Activated CD4-positive, CD25-positive, alpha-beta regulatory T cell treated with anti-CD3 and anti-CD28 coated beads, Interleukin-2, amount 50 U/mL, for 24 hours (primary cell): ENCODE measurements around the gene FXYD5.

ENCODE experiments used
- ATAC-seq, 2 donors: fragments of 150-1000 bp; cut with Tn5 transposase; one replicate each; pipeline ENCODE4 v1.10.0; 2021; ENCODE audit warnings: mild to moderate bottlenecking in 1 of 2, moderate library complexity in 1 of 2

The FXYD5 gene, protein sequence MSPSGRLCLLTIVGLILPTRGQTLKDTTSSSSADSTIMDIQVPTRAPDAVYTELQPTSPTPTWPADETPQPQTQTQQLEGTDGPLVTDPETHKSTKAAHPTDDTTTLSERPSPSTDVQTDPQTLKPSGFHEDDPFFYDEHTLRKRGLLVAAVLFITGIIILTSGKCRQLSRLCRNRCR

DNA sequence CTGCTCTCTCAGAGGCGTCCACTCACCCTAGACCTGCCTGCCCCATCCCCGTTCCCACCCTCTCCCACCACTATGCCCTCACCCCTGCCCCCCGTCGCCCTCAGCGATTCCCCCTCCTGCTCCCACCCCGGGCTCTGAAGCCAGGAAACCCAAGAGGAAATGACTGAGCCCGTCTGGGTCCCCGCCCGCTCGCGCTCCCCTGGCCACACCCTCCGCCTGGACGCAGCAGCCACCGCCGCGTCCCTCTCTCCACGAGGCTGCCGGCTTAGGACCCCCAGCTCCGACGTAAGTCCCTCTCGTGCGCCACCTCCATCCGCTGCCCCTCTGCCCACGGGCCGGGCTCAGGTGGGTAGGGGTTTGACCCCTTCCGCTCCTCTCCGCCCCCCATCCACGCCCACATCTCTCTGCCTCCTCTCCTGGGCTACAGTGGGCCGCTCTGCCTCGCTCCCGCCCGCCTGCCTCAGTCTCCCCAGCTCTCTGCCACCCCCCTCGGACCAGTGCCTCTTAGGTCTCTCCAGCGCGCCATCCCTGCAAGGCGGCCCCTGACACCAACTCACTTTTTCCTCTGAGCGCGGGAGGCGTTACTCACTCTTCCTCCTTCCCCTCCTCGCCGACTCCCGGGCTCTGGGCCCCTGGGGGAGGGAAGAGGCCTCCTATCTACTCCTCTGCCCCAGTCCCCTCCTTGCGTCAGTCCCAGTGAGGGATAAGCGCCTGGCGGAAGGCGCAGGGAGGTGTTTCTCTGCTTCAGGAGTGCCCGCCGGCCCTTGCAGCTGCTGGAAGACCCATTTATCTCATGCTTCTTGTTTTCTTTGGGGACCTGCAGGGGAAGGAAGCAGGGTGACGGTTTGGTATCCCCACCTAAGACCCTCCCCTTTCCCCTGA is at the start of gene FXYD5:
Gene FXYD5, plus strand, starts transcription at position 211 of the 882 bp plus-strand sequence. CDS start 816 bp downstream, outside the sequence.
- peak; percentile 82 to 83 for ATAC-seq

DNA sequence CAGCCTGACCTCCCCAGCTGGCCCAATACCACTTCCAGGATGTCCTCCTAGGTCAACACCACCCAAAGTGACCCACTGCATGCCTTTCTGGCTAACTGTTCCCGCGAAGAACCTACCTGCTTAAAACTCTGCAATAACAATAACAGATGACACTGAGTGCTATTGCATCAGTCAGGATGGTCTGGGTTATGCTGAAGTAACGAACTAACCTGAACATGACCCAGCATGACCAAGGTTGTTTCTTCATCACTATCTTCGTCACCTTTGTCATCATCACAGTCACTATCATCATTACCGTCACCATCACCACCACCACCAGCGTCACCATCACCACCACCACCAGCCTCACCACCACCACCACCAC is 49.5 kb upstream of the FXYD5 start:
- no peak for ATAC-seq

DNA sequence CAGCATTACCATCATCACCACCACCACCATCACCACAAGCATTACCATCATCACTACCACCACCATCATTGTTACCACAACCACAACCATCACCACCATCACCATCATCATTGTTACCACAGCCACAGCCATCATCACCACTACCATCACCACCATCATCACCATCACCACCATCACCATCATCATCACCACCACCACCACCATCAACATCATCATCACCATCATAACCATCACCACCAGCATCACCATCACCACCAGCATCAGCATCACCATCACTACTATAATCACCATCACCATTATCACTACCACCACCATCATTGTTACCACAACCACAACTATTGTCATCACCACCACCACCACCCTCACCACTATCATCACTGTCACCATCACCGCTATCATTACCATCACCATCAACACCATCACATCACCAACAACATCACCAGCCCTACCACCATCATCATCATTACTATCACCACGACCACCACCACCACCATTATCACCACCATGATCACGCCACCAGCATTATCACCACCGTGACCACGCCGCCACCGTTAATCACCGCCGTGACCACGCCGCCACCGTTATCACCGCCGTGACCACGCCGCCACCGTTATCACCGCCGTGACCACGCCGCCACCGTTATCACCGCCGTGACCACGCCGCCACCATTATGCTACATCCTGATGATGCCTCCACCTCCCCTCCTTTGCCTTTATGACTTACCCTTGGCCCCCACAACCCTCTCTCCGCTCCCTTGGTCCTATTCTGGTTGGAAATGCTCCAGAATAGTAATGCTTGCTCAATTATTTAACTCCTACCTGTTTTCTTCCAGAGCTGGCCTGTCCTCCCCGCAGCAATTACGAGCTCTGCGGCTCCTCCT is 48.9 kb upstream of the FXYD5 start:
- ATAC-seq, result peak in 1 of 2 donors; percentile 33

DNA sequence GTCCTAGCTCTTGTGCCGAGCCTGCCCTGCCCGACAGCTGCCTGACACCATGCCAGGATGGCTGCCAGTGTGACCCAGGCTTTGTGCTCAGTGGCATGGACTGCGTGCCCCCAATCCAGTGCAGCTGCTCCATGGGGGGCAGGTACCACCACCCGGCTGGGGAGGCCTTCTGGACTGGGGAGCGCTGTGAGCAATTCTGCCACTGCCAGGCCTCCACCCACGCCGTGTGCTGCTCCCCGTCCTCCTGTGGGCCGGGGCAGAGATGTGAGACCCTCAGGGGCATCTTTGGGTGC is 48.3 kb upstream of the FXYD5 start:
- ATAC-seq, result no peak

DNA sequence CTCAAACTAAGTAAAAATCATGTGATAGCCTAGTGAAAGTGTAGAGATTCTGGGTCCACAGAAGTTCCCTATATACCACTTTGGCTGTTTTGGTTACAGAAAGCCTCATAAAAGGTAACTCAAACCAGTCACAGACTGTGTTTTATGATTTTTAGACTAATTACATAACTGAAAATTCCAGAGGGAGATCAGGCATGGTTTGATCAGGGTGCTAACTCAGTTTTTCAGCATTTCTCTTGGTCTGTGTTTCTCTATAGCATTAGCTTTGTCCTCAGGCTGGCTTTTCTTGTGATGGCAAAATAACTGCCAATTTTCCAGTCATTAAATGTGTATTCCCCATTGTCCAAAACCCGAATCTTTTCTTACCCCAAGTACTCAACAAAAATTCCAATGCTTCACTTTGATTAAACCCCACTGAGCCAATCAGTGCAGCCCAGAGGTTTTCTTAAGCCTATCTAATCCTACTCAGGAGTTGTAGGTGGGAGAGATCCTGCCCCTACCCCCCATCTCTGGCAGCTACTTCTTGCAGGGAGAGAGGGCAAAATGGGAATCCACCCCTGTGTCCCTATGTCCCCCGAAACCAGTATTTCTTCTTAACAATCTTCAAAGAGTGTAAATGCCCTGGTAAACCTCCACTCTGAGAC is 47.5 kb upstream of the FXYD5 start:
- ATAC-seq, result no peak

DNA sequence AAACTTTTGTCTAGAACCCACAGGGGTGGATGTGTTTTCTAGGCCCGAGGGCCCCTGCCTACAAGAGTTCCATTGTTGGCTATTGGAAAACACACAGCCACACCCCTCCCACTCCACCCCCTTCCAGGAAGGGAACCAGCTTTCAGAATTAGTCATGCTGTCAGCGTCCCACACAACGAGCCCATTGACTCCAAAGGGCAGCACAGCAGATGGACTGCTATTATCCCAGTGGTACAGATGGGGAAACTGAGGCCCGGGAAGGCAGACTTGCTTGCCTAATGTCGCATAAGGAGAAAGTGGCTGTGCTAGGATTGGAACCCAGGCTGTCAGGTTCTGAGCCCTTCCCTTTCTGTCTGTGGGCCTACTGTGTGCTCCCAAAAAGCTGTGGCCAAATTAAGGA is 47.0 kb upstream of the FXYD5 start:
- no peak for ATAC-seq

DNA sequence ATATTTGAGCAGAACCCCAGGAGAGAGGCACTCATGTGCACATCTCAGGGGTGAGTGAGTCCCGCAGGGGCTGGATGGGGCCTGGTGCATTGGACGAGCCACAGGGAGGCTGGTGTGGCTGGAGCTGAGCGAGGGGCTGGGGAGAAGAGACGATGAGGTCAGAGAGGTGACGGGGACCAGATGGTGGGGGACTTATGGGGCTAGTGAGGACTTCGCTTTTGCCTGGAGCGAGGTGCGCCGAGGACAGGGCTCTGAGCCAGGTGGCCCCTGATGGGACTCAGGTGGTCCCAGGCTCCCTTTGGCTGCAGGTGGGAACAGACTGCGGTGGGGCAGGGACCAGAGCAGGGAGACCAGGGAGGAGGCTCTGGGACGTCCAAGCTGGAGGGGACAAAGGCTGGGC is 45.8 kb upstream of the FXYD5 start:
- no peak for ATAC-seq

DNA sequence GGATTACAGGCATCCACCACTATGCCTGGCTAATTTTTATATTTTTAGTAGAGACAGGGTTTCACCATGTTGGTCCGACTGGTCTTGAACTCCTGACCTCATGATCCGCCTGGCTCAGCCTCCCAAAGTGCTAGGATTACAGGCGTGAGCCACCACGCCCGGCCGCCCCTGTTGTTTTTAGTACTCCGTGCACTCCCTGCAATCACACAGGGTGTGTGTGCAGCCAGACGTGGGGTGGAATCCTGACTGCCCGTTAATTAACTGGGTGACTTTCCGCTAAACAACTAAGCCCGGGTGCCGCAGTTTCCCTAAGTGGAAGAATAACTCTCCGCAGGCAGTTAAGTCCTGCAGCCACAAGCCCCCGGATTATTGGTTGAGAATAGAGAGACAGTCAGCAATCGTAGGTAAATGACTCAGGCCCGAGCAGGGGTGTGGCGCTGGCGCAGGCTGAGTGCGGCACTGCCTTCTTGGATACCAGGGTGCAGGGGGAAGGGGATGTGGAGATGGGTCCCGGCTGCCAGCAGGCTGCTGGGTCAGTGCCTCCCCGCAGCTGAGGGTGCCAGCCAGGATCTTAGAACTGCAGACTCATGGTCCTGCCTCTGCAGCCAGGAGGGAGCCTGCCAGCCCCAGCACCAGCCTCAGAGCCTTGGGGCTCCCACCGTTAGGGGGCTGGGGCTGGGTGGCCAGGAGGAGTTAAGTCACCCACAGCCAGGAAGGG is 45.0 kb upstream of the FXYD5 start:
- no peak for ATAC-seq

DNA sequence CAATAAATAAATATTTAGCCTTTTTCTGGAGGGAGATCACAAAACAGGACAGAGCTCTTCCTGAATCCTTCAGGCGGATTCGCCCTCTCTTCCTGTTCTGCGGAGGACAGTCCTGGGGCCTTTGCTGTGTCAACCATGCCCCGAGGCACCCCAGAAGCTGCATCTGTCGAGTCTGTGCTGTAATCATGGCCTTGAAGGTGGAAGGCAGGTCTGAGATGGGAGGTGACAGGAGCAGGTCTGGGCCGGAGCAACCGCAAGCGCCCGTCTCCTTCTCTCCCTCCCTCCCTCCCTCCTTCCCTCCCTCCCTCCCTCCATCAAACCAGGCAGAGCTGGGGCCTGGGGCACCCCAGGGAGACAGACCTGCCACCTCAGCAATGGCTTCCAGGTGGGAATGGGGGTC is 43.6 kb upstream of the FXYD5 start:
- ATAC-seq, result no peak

DNA sequence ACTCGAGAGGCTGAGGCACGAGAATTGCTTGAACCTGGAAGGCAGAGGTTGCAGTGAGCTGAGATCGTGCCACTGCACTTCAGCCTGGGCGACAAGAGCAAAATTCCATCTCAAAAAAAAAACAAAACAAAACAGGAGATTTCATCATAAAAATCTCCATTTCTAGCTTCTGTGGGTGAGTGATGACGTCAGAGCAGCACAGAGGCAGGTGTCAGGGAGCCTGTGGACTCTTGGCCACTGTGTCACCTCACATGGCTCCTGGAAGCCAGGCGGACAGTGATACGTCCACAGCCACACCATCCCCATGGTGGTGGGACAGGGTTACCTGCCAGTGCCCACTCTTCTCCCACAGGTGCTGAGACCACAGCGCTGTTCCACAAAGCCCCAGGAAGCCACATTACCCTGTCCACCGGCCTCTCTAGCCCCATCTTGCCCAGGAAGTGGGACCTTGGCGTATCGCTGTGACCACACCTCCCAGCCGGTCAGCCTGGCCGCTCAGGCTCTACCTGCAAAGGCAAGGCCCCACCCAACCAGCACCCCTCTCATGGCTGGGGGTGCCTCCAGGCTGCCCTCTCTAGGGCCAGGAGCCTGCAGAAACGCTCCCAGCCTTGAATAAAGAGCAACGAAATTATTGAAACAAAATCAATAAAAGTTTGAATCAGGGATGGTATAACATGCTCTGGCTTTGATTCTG is 41.4 kb upstream of the FXYD5 start:
- ATAC-seq, result no peak

DNA sequence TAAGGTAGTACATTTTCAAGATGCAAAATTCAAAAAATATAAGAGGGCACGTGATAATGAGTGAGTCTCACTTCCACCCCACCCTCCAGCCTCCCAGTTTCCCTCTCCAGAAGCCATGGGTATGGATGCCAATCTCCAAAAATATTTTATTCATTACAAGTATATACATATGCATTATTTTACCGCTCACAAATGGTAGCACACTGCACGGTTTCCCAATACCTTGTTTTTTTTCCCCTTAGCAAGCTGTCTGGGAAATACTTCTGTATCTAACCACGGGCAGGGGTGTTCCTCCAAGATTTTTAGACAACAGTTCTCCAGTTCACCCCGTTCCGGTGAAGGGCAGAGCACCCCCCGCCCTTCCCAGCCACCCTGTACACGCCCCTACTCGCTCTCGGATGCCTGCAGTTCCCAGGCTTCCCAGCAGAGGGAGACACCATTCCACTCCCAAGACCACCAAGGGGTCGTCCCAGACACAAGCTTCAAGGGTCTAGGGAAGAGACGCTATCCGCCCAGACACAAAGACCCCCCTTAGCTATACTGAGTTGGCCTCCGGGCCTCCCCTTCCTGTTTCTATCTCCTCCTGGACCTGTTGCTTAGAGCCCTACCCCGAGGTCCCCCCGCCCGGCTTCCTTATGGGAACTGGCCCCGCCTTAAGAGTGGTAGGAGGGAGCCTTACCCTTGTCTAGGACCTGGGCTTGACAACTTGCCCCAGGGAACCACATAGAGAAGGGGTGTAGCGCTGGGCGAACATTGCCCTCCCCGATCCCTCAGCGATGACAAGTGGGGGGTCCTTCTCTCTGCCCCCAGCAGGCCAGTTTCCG is 40.0 kb upstream of the FXYD5 start:
- peak; percentile 78 to 82 for ATAC-seq

DNA sequence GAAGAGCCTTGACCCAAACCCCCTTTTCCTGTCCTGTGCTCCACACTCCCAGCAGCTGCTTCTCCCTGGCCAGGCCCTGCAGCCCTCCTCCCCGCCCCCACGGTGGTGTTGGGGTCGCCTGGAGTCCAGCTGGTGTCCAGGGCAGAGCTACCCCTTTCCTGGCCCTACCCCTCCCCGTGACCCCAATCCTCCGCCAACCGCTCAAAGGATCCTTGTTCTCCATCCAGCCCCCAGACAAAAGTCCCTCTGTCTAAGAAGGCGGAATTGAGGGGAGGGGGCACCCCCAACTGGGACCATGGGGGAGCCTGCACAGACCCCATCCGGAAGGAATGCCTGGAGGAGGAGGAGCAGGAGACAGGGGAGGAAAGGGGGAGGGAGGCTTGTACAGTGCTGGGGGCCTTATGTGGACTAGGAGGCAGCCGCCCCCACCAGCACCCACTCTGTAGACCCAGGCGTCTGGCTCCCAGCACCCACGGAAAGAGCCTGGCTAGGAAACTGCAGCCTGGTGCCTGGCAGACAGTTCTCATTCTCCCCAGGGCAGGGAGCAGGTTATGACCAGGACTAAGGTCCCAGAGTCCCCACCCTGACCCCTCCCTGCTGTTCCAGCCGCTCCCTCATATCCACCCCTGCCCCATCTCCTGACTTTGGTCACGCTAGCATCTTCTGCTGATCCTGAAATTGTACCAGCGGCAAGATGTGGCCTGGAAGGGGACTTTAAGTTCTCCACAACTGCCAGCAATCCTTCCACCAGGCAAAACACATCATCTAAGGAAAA is 39.2 kb upstream of the FXYD5 start, which contains the start of gene FXYD3:
Gene FXYD3, plus strand, starts transcription at position 647 of the 775 bp plus-strand sequence. CDS start 3,554 bp downstream, outside the sequence.
- ATAC-seq, result no peak

DNA sequence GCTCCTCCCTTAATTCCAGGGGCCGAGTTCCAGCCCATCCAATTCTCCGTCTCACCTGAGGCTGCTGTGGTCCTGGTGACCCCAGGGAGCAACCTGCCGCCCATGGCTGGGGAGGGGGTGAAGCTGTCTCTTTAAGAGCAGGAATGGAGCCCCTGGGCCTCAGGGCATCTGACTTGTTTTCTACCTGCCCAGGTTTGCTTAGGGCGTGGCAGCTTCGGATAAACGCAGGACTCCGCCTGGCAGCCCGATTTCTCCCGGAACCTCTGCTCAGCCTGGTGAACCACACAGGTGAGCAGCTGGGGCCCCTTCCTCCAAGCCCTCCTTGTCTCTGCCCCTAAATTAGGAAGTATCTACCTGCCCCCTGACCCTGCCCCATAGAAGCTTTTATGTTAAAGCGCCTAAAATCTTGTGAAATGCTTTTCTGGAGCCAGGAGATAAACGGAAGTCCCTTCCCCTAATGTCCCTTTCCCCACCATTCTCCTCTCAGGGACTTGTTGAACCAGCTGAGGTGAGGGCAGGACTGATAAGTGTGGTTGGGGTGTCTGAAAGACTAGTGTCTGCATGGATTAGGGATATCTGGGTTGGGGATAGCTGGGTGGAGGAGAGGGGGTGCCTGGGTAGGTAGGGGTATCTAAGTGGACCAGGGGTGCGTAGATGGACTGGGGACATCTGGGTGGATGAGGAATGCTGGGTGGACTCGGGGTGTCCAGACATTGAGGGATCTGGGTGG is 38.3 kb upstream of the FXYD5 start:
- no peak for ATAC-seq

DNA sequence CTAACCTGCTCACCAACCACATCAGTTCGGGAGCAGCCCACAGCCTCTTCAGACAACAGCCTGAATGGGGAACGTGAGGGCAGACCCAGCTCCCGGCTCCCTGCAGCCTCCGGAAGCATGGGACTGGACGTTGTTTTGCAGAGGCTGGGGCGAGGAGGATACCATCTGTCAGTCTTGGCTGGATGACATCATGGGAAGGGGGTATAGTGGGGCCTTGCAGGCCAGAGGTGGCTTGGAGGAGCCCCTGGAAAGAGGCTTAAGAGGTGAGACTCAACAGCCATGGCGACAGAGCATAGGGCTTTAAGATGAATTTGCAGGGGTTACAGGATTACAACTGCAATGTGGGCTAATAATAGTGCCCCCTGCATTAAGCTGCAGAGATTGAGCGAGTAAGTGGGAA is 37.4 kb upstream of the FXYD5 start:
- ATAC-seq, result no peak

DNA sequence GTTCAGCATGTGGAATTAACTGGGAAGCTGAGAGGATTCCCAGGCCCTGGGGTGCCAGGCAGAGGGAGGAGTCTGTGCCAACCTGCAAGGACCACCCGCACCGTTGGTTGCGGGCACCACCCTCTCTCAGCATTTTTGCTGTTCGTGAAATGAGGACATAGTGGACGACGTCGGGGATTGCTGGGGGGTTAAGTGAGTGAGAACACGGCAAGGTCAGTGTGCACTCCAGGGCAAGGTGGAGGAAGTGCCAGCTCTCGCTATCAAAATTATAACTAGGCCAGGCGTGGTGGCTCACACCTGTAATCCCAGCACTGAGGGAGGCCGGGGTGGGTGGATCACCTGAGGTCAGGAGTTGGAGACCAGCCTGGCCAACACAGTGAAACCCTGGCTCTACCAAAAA is 36.7 kb upstream of the FXYD5 start:
- no peak for ATAC-seq

DNA sequence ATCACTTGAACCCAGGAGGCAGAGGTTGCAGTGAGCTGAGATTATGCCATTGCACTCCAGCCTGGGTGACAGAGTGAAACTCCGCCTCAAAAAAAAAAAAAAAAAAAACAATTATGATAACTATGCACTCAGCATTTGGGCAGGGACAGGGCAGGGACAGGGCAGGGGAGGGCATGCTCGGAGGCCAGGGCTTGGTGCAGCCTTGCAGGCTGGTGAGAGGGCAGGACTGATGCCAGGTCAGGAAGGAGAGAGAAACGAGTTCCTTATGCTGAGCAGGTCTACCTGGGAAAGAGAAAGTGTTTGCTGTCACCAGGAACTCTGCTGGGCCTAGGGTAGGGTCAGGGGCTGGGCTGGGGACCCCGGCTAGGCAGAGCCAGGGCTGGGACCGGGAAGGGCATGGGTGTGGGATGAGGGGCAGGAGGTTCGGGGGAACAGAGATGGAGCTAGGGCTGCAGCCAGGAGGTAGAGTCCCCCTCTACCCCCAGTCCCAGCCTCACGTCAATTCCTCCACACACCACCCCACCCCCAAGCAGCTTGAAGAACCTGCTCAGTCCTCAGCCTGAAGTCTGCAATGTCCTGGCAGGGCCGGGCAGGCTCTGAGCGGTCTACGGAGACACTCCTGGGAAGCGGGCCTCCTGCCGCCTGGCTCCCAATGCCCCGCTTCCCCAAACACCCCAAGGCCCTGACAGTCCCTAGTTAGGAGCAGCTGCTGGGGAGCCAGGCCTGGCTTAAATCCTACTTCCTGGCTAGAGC is 36.1 kb upstream of the FXYD5 start:
- no peak for ATAC-seq

DNA sequence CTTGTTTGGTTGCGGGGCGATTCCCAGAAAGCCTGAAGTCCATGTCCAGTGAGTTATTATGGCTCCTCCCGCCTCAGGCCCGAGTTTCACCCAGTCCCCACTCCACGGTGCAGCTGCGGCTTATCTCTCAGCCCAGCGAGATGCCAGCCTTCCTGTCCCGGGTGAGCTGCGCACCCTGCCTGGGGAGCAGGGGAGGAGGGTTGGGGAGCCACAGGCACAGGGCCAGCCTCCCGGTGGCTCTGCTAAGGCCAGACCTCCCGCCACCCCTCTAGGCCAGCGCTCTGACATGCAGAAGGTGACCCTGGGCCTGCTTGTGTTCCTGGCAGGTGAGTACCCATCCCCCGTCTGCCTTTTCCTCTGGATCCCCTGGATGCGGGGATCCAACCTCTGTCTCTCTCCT is 35.4 kb upstream of the FXYD5 start:
- no peak for ATAC-seq

DNA sequence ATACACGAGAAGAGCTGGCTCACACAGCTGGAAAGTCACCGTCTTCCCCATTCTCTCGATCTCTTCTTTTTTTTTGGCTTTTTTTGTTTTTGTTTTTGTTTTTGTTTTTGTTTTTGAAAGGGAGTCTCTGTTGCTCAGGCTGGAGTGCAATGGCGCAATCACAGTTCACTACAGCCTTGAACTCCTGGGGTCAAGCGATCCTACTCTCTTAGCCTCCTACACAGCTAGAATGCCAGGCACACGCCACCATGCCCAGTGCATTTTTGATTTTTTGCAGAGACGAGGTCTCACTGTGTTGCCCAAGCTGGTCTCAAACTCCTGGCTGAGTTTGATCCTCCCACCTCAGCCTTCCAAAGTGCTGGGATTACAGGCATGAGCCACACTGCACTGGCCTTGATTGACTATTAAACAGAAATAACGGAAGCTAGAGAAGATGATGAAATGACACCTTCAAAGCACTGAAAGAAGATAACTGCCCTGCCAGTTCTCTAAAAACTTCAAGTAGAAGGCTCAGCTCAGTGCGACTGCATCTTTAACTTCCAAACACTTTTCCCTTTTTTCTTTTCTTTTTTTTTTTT is 34.9 kb upstream of the FXYD5 start:
- ATAC-seq, result no peak
